Caco-2 (cell line): Measurements from ENCODE around the gene RAB20. TPM values are rescaled to one million over a fixed set of nuclear protein-coding genes. Genes with fewer than 3 reads are reported as not detected.

Experiments used
- BruUV-seq: library from RNA; stranded (reverse); fragments of 400-500 nt; replicated peaks from 2 replicates; lab custom pipeline; 2021; lab: Mats Ljungman, UMichigan
- CTCF ChIA-PET: fragments of 300-600 bp; sonication (Branson Sonifier 250); formaldehyde crosslinking; loops from one replicate; lab custom pipeline; 2022; ENCODE audit warnings: antibody characterized with exemption; lab: Charles Lee
- POLR2A ChIA-PET: fragments of 300-600 bp; sonication (Branson Sonifier 250); formaldehyde crosslinking; loops from one replicate; lab custom pipeline; 2022; ENCODE audit warnings: antibody characterized with exemption; lab: Charles Lee
- DNase-seq, 2 experiments: peaks; one replicate each; pipeline versions ENCODE4 v3.0.0 to v3.0.0-alpha.2; 2020 to 2022
- H3K27me3 ChIP-seq: replicated peaks from 2 replicates; pipeline ENCODE4 v1.6.0; 2011; ENCODE audit warnings: low read length; ENCODE audit not compliant: control insufficient read depth, insufficient read depth
- H3K36me3 ChIP-seq: 2 replicates; pipeline ENCODE4 v1.5.1; 2011; ENCODE audit warnings: low read length; ENCODE audit not compliant: control insufficient read depth, insufficient read depth
- H3K4me1 ChIP-seq: fragments of 250-450 bp; sonication (Bioruptor Pico); 2 replicates; pipeline ENCODE4 v1.5.1; 2020; ENCODE audit warnings: mild to moderate bottlenecking
- H3K4me3 ChIP-seq: 2 replicates; pipeline ENCODE4 v1.5.1; 2011; ENCODE audit warnings: low read depth, mild to moderate bottlenecking, control low read depth, low read length
- H3K9me3 ChIP-seq: fragments of 250-450 bp; sonication (Bioruptor Pico); 2 replicates; pipeline ENCODE4 v1.5.1; 2020; ENCODE audit warnings: mild to moderate bottlenecking, moderate library complexity
- H3K27ac Mint-ChIP-seq: one replicate; pipeline ENCODE4 v1.8.0; 2022; ENCODE audit warnings: mixed read lengths; ENCODE audit not compliant: unreplicated experiment
- H3K27me3 Mint-ChIP-seq: one replicate; pipeline ENCODE4 v1.8.0; 2022; ENCODE audit warnings: mixed read lengths; ENCODE audit not compliant: insufficient read depth, unreplicated experiment
- H3K36me3 Mint-ChIP-seq: one replicate; pipeline ENCODE4 v1.8.0; 2022; ENCODE audit warnings: mild to moderate bottlenecking, mixed read lengths; ENCODE audit not compliant: insufficient read depth, unreplicated experiment
- H3K4me1 Mint-ChIP-seq: one replicate; pipeline ENCODE4 v1.8.0; 2022; ENCODE audit warnings: low read depth, mixed read lengths; ENCODE audit not compliant: unreplicated experiment
- H3K4me3 Mint-ChIP-seq: one replicate; pipeline ENCODE4 v1.8.0; 2022; ENCODE audit warnings: mild to moderate bottlenecking, moderate library complexity, mixed read lengths; ENCODE audit not compliant: unreplicated experiment
- H3K9me3 Mint-ChIP-seq: one replicate; pipeline ENCODE4 v1.8.0; 2022; ENCODE audit warnings: mixed read lengths; ENCODE audit not compliant: unreplicated experiment
- CTCF ChIP-seq, 2 experiments: fragments of 200-600 bp in 1 of 2; IDR thresholded peaks; 1 replicate in 1 of 2; 2 replicates in 1 of 2; pipeline versions ENCODE4 v1.5.1 to v1.8.0; 2011 to 2022; ENCODE audit warnings: antibody characterized with exemption in 1 of 2, control low read depth in 1 of 2, inconsistent platforms in 1 of 2, low read depth in 1 of 2, low read length in 1 of 2, mild to moderate bottlenecking in 1 of 2, moderate library complexity in 1 of 2; ENCODE audit not compliant: insufficient read depth in 1 of 2, severe bottlenecking in 1 of 2, unreplicated experiment in 1 of 2
- intact Hi-C: fragments of 100-400 bp; cut with micrococcal nuclease; formaldehyde crosslinking; loops from one replicate; pipeline ENCODE4 v1.10.0; 2022; ENCODE audit not compliant: unreplicated experiment
- total RNA-seq: library from RNA; stranded (reverse); gene quantifications from 2 replicates; pipeline ENCODE4 v1.2.3, GENCODE V29; 2022

Gene RAB20
- total RNA-seq, 1 experiment from 2014 or later = 37.9 TPM

- Histone ChIP-seq H3K4me3 (no peak overlapping the region), H3K9me3 (no peaks in the 10 kb centered on the region), H3K4me1 (peaks cover 22% of the 10 kb centered on the region), H3K27me3 (no peaks in the 10 kb centered on the region), H3K36me3 (peaks cover 4% of the 10 kb centered on the region)
- ChIA-PET CTCF (no interaction called here), POLR2A (interaction anchor here (0.8 kb wide), 1 partner anchor 109 kb away, joined by 3 read pairs; no protein-coding TSS in a partner anchor)
- Mint-ChIP-seq H3K9me3 (peaks cover 11% of the 10 kb centered on the region), H3K27ac (no peak overlapping the region), H3K36me3 (peaks cover 10% of the 10 kb centered on the region), H3K4me1 (peaks cover 19% of the 10 kb centered on the region), H3K4me3 (peak overlapping the region; percentile 85), H3K27me3 (no peaks in the 10 kb centered on the region)
- intact Hi-C loops = loop anchor here (5.0 kb wide), 2 partner anchors 37 to 342 kb away; no protein-coding TSS in a partner anchor
- no TSS peak for BruUV-seq
- TF ChIP-seq CTCF (IDR thresholded peaks at IDR 0.05; ENCODE audit: insufficient read depth in 1 of 2, low read depth in 1 of 2, low read length in 1 of 2, severe bottlenecking in 1 of 2, unreplicated experiment in 1 of 2) = no peak
- no peak for DNase-seq
Observed at GRCh38 chr13:110564472-110564985, 3.0 kb upstream of the RAB20 start.

GRCh38 chr13:110563463-110563774 lies 1.9 kb upstream of the RAB20 start:
- ChIA-PET POLR2A (no interaction called here), CTCF (no interaction called here)
- Histone ChIP-seq H3K4me3 (no peak overlapping the region), H3K36me3 (peaks cover 4% of the 10 kb centered on the region), H3K4me1 (peaks cover 26% of the 10 kb centered on the region), H3K27me3 (no peaks in the 10 kb centered on the region), H3K9me3 (no peaks in the 10 kb centered on the region)
- peak overlapping the region; percentile 85 for H3K4me3 Mint-ChIP-seq
- no peak overlapping the region for H3K27ac Mint-ChIP-seq
- BruUV-seq = no TSS peak
- peaks cover 11% of the 10 kb centered on the region for H3K9me3 Mint-ChIP-seq
- H3K27me3 Mint-ChIP-seq = no peaks in the 10 kb centered on the region
- H3K4me1 Mint-ChIP-seq = peaks cover 26% of the 10 kb centered on the region
- DNase-seq = no peak
- intact Hi-C loops = loop anchor here (5.0 kb wide), 2 partner anchors 36 to 341 kb away; no protein-coding TSS in a partner anchor
- TF ChIP-seq CTCF (IDR thresholded peaks at IDR 0.05; ENCODE audit: insufficient read depth in 1 of 2, low read depth in 1 of 2, low read length in 1 of 2, severe bottlenecking in 1 of 2, unreplicated experiment in 1 of 2) = no peak
- H3K36me3 Mint-ChIP-seq = peaks cover 20% of the 10 kb centered on the region

- Mint-ChIP-seq H3K27me3 (no peaks in the 10 kb centered on the region), H3K9me3 (peaks cover 11% of the 10 kb centered on the region), H3K4me1 (peaks cover 26% of the 10 kb centered on the region), H3K27ac (peak overlapping the region; percentile 75), H3K36me3 (peaks cover 20% of the 10 kb centered on the region), H3K4me3 (peak overlapping the region; percentile 85)
- H3K9me3 ChIP-seq = no peaks in the 10 kb centered on the region
- CTCF ChIA-PET = interaction anchor here (2.7 kb wide), 1 partner anchor 107 kb away, joined by 20 read pairs; no protein-coding TSS in a partner anchor
- H3K4me3 ChIP-seq = peak overlapping the region; percentile 84
- H3K36me3 ChIP-seq = peaks cover 4% of the 10 kb centered on the region
- POLR2A ChIA-PET = interaction anchor here (1.1 to 1.6 kb wide), 2 partner anchors 24 to 35 kb away, joined by 5 to 17 read pairs; no protein-coding TSS in a partner anchor
- intact Hi-C loops = loop anchor here (5.0 kb wide), 2 partner anchors 36 to 341 kb away; no protein-coding TSS in a partner anchor
- no TSS peak for BruUV-seq
- no peak for DNase-seq
- TF ChIP-seq CTCF (IDR thresholded peaks at IDR 0.05; ENCODE audit: insufficient read depth in 1 of 2, low read depth in 1 of 2, low read length in 1 of 2, severe bottlenecking in 1 of 2, unreplicated experiment in 1 of 2) = no peak
- peaks cover 26% of the 10 kb centered on the region for H3K4me1 ChIP-seq
- H3K27me3 ChIP-seq = no peaks in the 10 kb centered on the region
Observed at GRCh38 chr13:110562696-110563462, 1.4 kb upstream of the RAB20 start.
